K562 (cell line): Measurements from ENCODE around the gene STIM1. TPM values are rescaled to one million over a fixed set of nuclear protein-coding genes. Genes with fewer than 3 reads are reported as not detected.

Source experiments
- BRD9 ChIP-seq: fragments of 450-650 bp; IDR thresholded peaks from 2 replicates; pipeline ENCODE4 v1.6.1; 2018; ENCODE audit warnings: low read depth; ENCODE audit not compliant: partially characterized antibody
- CTCF ChIP-seq, 3 experiments: IDR thresholded peaks in 2 of 3; conservative IDR thresholded peaks in 1 of 3; 2 replicates each; pipeline ENCODE4 v1.5.1; 2011 to 2012; ENCODE audit warnings: low read length in 3 of 3, mild to moderate bottlenecking in 3 of 3, control low read depth in 2 of 3, improper control_type of control experiment in 1 of 3, inconsistent platforms in 1 of 3, low read depth in 1 of 3, mixed read lengths in 1 of 3, moderate library complexity in 1 of 3; ENCODE audit not compliant: insufficient read depth in 2 of 3
- GMEB1 ChIP-seq: fragments of 250-450 bp; sonication (Bioruptor Pico); IDR thresholded peaks from 2 replicates; pipeline ENCODE4 v1.4.0; 2020; ENCODE audit warnings: mild to moderate bottlenecking
- KLF16 ChIP-seq: IDR thresholded peaks from 2 replicates; pipeline ENCODE4 v1.6.1; 2016; ENCODE audit warnings: antibody characterized with exemption
- NUFIP1 ChIP-seq: fragments of 450-650 bp; IDR thresholded peaks from 2 replicates; pipeline ENCODE4 v1.6.1; 2018; ENCODE audit not compliant: partially characterized antibody
- PCBP1 ChIP-seq: fragments of 200-400 bp; formaldehyde crosslinking; IDR thresholded peaks from 2 replicates; pipeline ENCODE4 v1.6.1; 2018; ENCODE audit warnings: mild to moderate bottlenecking, low read depth, low read length; ENCODE audit not compliant: poor library complexity, severe bottlenecking
- POLR2A ChIP-seq: fragments of 450-650 bp; conservative IDR thresholded peaks from 2 replicates; pipeline ENCODE4 v1.6.1; 2016
- PTRF ChIP-seq: fragments of 450-650 bp; IDR thresholded peaks from 2 replicates; pipeline ENCODE4 v1.6.1; 2016; ENCODE audit warnings: mild to moderate bottlenecking, missing genetic modification characterization, missing compliant biosample characterization
- RNF219 ChIP-seq: fragments of 250-450 bp; sonication (Bioruptor Pico); IDR thresholded peaks from 2 replicates; pipeline ENCODE4 v1.5.0; 2022; ENCODE audit warnings: mild to moderate bottlenecking
- SMC3 ChIP-seq: conservative IDR thresholded peaks from 2 replicates; pipeline ENCODE4 v1.6.1; 2011; ENCODE audit warnings: low read depth, low read length, improper control_type of control experiment; ENCODE audit not compliant: insufficient read depth
- SP2 ChIP-seq: IDR thresholded peaks from 2 replicates; pipeline ENCODE4 v1.6.1; 2011; ENCODE audit warnings: mild to moderate bottlenecking, low read depth, low read length, moderate library complexity; ENCODE audit not compliant: poor library complexity, severe bottlenecking; ENCODE audit errors: extremely low read depth
- TCF15 ChIP-seq: fragments of 250-450 bp; sonication (Bioruptor Pico); IDR thresholded peaks from 2 replicates; pipeline ENCODE4 v1.8.0; 2022; ENCODE audit warnings: moderate library complexity, mild to moderate bottlenecking, inconsistent platforms
- TOE1 ChIP-seq, 2 experiments: fragments of 450-650 bp in 1 of 2; sonication (generic) in 1 of 2; formaldehyde crosslinking in 1 of 2; IDR thresholded peaks; 2 replicates each; pipeline versions ENCODE4 v1.7.1 to v1.8.0; 2016 to 2022; ENCODE audit warnings: borderline replicate concordance in 2 of 2, mild to moderate bottlenecking in 2 of 2, antibody characterized with exemption in 1 of 2, inconsistent platforms in 1 of 2, low read depth in 1 of 2, missing genetic modification reagents in 1 of 2, moderate library complexity in 1 of 2
- ZNF253 ChIP-seq: fragments of 250-450 bp; sonication (Bioruptor Pico); conservative IDR thresholded peaks from 2 replicates; pipeline ENCODE4 v1.6.1; 2021; ENCODE audit warnings: mild to moderate bottlenecking
- ZNF316 ChIP-seq: fragments of 450-650 bp; IDR thresholded peaks from 2 replicates; pipeline ENCODE4 v1.6.1; 2016
- ZNF347 ChIP-seq: fragments of 450-650 bp; formaldehyde crosslinking; IDR thresholded peaks from 2 replicates; pipeline ENCODE4 v1.4.0; 2020; ENCODE audit warnings: low read depth, mild to moderate bottlenecking, moderate library complexity
- ZNF639 ChIP-seq, 2 experiments: fragments of 200-800 bp in 1 of 2; sonication (Bioruptor generic) in 1 of 2; sonication (generic) in 1 of 2; formaldehyde crosslinking in 1 of 2; IDR thresholded peaks in 1 of 2; conservative IDR thresholded peaks in 1 of 2; 2 replicates each; pipeline versions ENCODE4 v1.5.0 to v1.6.1; 2016 to 2020; ENCODE audit warnings: missing compliant biosample characterization in 1 of 2, missing genetic modification characterization in 1 of 2, missing genetic modification reagents in 1 of 2
- ZNF707 ChIP-seq: fragments of 250-450 bp; sonication (Bioruptor Pico); conservative IDR thresholded peaks from 2 replicates; pipeline ENCODE4 v1.8.0; 2022; ENCODE audit warnings: inconsistent platforms, mild to moderate bottlenecking, moderate library complexity
- polyA plus RNA-seq, 8 experiments: library from polyadenylated mRNA; depleted of rRNA in 4 of 8; stranded (reverse) in 5 of 8; unstranded in 3 of 8; fragments of >200 nt; fragmentation: Nextera tagmentation in 2 of 8; fragmentation: Illumina TruSeq in 1 of 8; extraction: Ambion mirVana in 2 of 8; extraction: Trizol in 1 of 8; gene quantifications; 2 replicates each; pipeline versions ENCODE4 v1.2.1 to v1.2.3, GENCODE V29; 2011 to 2014; ENCODE audit warnings: inconsistent platforms in 1 of 8, missing spikeins in 1 of 8
- total RNA-seq, 7 experiments: library from RNA; depleted of rRNA in 6 of 7; stranded (reverse); fragments of >200 nt in 6 of 7; fragmentation: Illumina TruSeq in 2 of 7; extraction: Trizol in 2 of 7; gene quantifications; 2 replicates each; pipeline versions ENCODE4 v1.2.1 to v1.2.3, GENCODE V29; 2011 to 2021; ENCODE audit warnings: low replicate concordance in 1 of 7
- TF ChIP-seq, protein P1 (sequence below): fragments of 250-450 bp; sonication (Bioruptor Pico); IDR thresholded peaks from 2 replicates; pipeline ENCODE4 v1.8.0; 2022; ENCODE audit warnings: moderate library complexity, mild to moderate bottlenecking, inconsistent platforms

The STIM1 gene
- total and polyA plus RNA-seq, 9 of the 15 experiments (the other 6 are each of a cell fraction or from before 2014, with no cell fraction given), result 7.7 to 50.5 (median 22.5) TPM

DNA sequence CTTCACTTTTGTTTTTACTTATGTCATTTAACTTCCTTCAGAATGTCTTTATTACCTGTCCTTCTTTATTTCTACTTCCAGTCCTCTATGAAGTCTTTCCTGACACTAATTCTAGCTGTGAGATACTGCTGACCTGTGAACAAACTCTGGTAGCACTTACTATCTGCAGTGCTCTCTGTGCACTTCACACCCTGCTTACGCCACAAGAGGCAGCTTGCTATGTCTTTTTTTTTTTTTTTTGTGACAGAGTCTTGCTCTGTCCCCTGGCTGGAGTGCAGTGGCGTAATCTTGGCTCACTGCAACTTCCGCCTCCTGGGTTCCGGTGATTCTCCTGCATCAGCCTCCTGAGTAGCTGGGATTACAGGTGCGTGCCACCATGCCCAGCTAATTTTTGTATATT, 10.7 kb downstream of the STIM1 start (continued):
- TF ChIP-seq ZNF253 (no peak), GMEB1 (no peak), BRD9 (peak; percentile 22), SMC3 (no peak), PTRF (tag) (no peak), RNF219 (CRISPR knock-in tag) (no peak), ZNF707 (CRISPR knock-in tag) (no peak), KLF16 (no peak), SP2 (no peak), CTCF (IDR thresholded peaks at IDR 0.05 in 2 of 3, conservative IDR thresholded peaks at IDR 0.05 in 1 of 3; ENCODE audit: insufficient read depth in 2 of 3, low read depth in 1 of 3, low read length in 3 of 3) (peak; percentile 25 to 38 (median 30); a peak in 3 of 6 replicates), TCF15 (CRISPR knock-in tag) (no peak), POLR2A (no peak), PCBP1 (no peak), NUFIP1 (no peak), ZNF347 (CRISPR knock-in tag) (no peak), ZNF639 (CRISPR knock-in tag; conservative IDR thresholded peaks at IDR 0.05 in 1 of 2, IDR thresholded peaks at IDR 0.05 in 1 of 2) (no peak), TOE1 (IDR thresholded peaks at IDR 0.05; ENCODE audit: borderline replicate concordance) (peak; percentile 35; the same call in 1 of the 2 replicates), TOE1 (CRISPR knock-in tag; IDR thresholded peaks at IDR 0.05; ENCODE audit: borderline replicate concordance, low read depth) (no peak), ZNF316 (peak; percentile 85)
- TF ChIP-seq, protein P1, sequence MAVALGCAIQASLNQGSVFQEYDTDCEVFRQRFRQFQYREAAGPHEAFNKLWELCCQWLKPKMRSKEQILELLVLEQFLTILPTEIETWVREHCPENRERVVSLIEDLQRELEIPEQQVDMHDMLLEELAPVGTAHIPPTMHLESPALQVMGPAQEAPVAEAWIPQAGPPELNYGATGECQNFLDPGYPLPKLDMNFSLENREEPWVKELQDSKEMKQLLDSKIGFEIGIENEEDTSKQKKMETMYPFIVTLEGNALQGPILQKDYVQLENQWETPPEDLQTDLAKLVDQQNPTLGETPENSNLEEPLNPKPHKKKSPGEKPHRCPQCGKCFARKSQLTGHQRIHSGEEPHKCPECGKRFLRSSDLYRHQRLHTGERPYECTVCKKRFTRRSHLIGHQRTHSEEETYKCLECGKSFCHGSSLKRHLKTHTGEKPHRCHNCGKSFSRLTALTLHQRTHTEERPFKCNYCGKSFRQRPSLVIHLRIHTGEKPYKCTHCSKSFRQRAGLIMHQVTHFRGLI (CRISPR knock-in tag), result no peak
